Panc1 (cell line): ENCODE results near the gene GRK2. TPM values are rescaled to one million over a fixed set of nuclear protein-coding genes. Genes with fewer than 3 reads are reported as not detected.

Source experiments
- ATAC-seq: fragments of 200-7000 bp; cut with Tn5 transposase; 2 replicates; pipeline ENCODE4 v1.9.1; 2020; ENCODE audit warnings: mild to moderate bottlenecking, moderate library complexity
- BruUV-seq: library from RNA; stranded (reverse); fragments of 400-500 nt; replicated peaks from 2 replicates; lab custom pipeline; 2021; lab: Mats Ljungman, UMichigan
- CTCF ChIA-PET: fragments of 300-600 bp; sonication (Branson Sonifier 250); formaldehyde crosslinking; loops from one replicate; lab custom pipeline; 2022; ENCODE audit warnings: antibody characterized with exemption; lab: Charles Lee
- POLR2A ChIA-PET: fragments of 300-600 bp; sonication (Branson Sonifier 250); formaldehyde crosslinking; loops from one replicate; lab custom pipeline; 2022; ENCODE audit warnings: antibody characterized with exemption; lab: Charles Lee
- DNase-seq: peaks from one replicate; pipeline ENCODE4 v3.0.0-alpha.2; 2010; ENCODE audit warnings: low read depth, low spot score
- H3K27ac ChIP-seq: 2 replicates; pipeline ENCODE4 v1.5.1; 2011; ENCODE audit warnings: mild to moderate bottlenecking, low read length, inconsistent platforms
- H3K27me3 ChIP-seq: fragments of 200-500 bp; sonication (Bioruptor generic); 2 replicates; pipeline ENCODE4 v1.6.0; 2014; ENCODE audit warnings: low read length, inconsistent platforms; ENCODE audit not compliant: control insufficient read depth, insufficient read depth
- H3K36me3 ChIP-seq: fragments of 200-500 bp; sonication (Bioruptor generic); 2 replicates; pipeline ENCODE4 v1.5.1; 2014; ENCODE audit warnings: inconsistent platforms, mild to moderate bottlenecking, low read length, moderate library complexity; ENCODE audit not compliant: control insufficient read depth, insufficient read depth
- H3K4me1 ChIP-seq: 2 replicates; pipeline ENCODE4 v1.5.1; 2011; ENCODE audit warnings: inconsistent platforms, mild to moderate bottlenecking, low read length, moderate library complexity; ENCODE audit not compliant: control insufficient read depth, insufficient read depth
- H3K4me3 ChIP-seq, 2 experiments: 2 replicates each; pipeline ENCODE4 v1.5.1; 2011 to 2012; ENCODE audit warnings: low read depth in 2 of 2, low read length in 2 of 2, mild to moderate bottlenecking in 2 of 2, inconsistent platforms in 1 of 2, moderate library complexity in 1 of 2
- H3K9me3 ChIP-seq: fragments of 200-500 bp; sonication (Bioruptor generic); 2 replicates; pipeline ENCODE4 v1.5.1; 2014; ENCODE audit warnings: low read depth, mild to moderate bottlenecking, inconsistent platforms, low read length, moderate library complexity; ENCODE audit not compliant: control insufficient read depth, insufficient read depth
- POLR2AphosphoS5 ChIP-seq: IDR thresholded peaks from 2 replicates; pipeline ENCODE4 v1.6.1; 2012; ENCODE audit warnings: mild to moderate bottlenecking, low read depth, low read length, moderate library complexity
- SIN3A ChIP-seq: IDR thresholded peaks from 2 replicates; pipeline ENCODE4 v1.6.1; 2012; ENCODE audit warnings: low read depth, mild to moderate bottlenecking, low read length, moderate library complexity, borderline replicate concordance; ENCODE audit not compliant: insufficient read depth
- TCF7L2 ChIP-seq: IDR thresholded peaks from 2 replicates; pipeline ENCODE4 v1.6.1; 2011; ENCODE audit warnings: mild to moderate bottlenecking, low read depth, low read length, inconsistent platforms
- in situ Hi-C: cut with HindIII; loops from 2 replicates; pipeline ENCODE4 v1.10.0; 2016; ENCODE audit warnings: low sequenced_read_pairs, low pct_unique_long_range_greater_than_20kb
- intact Hi-C: fragments of 100-400 bp; cut with micrococcal nuclease; formaldehyde crosslinking; loops from one replicate; pipeline ENCODE4 v1.10.0; 2022; ENCODE audit not compliant: unreplicated experiment
- total RNA-seq: library from RNA; stranded (reverse); gene quantifications from one replicate; pipeline ENCODE4 v1.2.1, GENCODE V29; 2021; ENCODE audit not compliant: unreplicated experiment
- TF ChIP-seq, protein P1 (sequence below): fragments of 450-650 bp; IDR thresholded peaks from 2 replicates; pipeline ENCODE4 v1.5.1; 2017; ENCODE audit warnings: mild to moderate bottlenecking
- TF ChIP-seq, protein P2 (sequence below), 2 experiments: IDR thresholded peaks; 2 replicates each; pipeline ENCODE4 v1.6.1; 2011 to 2012; ENCODE audit warnings: low read depth in 2 of 2, control low read depth in 1 of 2, low read length in 1 of 2, mild to moderate bottlenecking in 1 of 2, moderate library complexity in 1 of 2; ENCODE audit not compliant: insufficient read depth in 1 of 2

Gene GRK2
- total RNA-seq, 1 experiment from 2014 or later, result 103 TPM

DNA sequence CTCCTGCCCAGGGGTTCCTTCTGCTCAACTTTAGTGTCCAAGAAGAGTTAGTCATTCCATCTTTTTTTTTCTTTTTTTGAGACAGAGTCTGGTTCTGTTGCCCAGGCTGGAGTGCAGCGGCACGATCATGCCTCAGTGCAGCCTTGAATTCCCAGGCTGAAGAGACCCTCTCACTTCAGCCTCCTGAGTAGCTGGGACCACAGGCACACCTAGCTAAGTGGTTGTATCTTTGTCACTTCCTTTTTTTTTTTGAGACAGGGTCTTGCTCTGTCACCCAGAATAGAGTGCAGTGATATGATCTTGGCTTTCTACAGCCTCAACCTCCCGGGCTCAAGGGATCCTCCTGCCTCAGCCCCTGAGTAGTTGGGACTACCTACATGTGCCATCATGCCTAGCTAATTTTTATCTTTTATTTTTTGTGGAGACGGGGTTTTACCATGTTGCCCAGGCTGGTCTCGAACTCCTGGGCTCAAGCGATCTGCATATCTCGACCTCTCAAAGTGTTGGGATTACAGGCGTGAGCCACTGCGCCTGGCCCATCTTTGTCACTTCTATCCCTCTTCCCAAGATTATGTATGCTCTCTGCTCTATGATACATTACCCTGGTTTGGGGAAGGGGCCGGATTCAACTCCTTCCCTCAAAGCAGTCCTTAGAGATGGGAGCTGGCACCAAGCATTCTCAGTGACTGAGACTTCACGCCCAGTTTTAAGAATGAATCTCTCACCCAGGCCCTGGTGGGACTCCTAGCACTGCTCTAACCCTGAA is 47.0 kb downstream of the GRK2 start:
- ChIA-PET POLR2A (no interaction called here), CTCF (interaction anchor here (0.6 kb wide), 1 partner anchor 47 kb away, joined by 5 read pairs; no protein-coding TSS in a partner anchor)
- peaks cover under 1% of the 10 kb centered on the region; the same call in 1 of the 2 replicates for H3K4me1 ChIP-seq
- no TSS peak for BruUV-seq
- in situ Hi-C loops, result no loop called here
- DNase-seq (no peak), ATAC-seq (no peak)
- H3K36me3 ChIP-seq, result no peaks in the 10 kb centered on the region
- H3K27ac ChIP-seq, result no peak overlapping the region
- intact Hi-C loops, result loop anchor here (10.0 kb wide), 1 partner anchor 219 kb away; no protein-coding TSS in a partner anchor
- H3K4me3 ChIP-seq, result no peak overlapping the region
- no peaks in the 10 kb centered on the region for H3K9me3 ChIP-seq
- H3K27me3 ChIP-seq, result no peaks in the 10 kb centered on the region
- TF ChIP-seq, protein P1, sequence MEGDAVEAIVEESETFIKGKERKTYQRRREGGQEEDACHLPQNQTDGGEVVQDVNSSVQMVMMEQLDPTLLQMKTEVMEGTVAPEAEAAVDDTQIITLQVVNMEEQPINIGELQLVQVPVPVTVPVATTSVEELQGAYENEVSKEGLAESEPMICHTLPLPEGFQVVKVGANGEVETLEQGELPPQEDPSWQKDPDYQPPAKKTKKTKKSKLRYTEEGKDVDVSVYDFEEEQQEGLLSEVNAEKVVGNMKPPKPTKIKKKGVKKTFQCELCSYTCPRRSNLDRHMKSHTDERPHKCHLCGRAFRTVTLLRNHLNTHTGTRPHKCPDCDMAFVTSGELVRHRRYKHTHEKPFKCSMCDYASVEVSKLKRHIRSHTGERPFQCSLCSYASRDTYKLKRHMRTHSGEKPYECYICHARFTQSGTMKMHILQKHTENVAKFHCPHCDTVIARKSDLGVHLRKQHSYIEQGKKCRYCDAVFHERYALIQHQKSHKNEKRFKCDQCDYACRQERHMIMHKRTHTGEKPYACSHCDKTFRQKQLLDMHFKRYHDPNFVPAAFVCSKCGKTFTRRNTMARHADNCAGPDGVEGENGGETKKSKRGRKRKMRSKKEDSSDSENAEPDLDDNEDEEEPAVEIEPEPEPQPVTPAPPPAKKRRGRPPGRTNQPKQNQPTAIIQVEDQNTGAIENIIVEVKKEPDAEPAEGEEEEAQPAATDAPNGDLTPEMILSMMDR, result no peak
- TF ChIP-seq, protein P2, sequence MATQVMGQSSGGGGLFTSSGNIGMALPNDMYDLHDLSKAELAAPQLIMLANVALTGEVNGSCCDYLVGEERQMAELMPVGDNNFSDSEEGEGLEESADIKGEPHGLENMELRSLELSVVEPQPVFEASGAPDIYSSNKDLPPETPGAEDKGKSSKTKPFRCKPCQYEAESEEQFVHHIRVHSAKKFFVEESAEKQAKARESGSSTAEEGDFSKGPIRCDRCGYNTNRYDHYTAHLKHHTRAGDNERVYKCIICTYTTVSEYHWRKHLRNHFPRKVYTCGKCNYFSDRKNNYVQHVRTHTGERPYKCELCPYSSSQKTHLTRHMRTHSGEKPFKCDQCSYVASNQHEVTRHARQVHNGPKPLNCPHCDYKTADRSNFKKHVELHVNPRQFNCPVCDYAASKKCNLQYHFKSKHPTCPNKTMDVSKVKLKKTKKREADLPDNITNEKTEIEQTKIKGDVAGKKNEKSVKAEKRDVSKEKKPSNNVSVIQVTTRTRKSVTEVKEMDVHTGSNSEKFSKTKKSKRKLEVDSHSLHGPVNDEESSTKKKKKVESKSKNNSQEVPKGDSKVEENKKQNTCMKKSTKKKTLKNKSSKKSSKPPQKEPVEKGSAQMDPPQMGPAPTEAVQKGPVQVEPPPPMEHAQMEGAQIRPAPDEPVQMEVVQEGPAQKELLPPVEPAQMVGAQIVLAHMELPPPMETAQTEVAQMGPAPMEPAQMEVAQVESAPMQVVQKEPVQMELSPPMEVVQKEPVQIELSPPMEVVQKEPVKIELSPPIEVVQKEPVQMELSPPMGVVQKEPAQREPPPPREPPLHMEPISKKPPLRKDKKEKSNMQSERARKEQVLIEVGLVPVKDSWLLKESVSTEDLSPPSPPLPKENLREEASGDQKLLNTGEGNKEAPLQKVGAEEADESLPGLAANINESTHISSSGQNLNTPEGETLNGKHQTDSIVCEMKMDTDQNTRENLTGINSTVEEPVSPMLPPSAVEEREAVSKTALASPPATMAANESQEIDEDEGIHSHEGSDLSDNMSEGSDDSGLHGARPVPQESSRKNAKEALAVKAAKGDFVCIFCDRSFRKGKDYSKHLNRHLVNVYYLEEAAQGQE (IDR thresholded peaks at IDR 0.05; ENCODE audit: insufficient read depth in 1 of 2, low read depth in 2 of 2, low read length in 1 of 2), result no peak
- TF ChIP-seq SIN3A (no peak), POLR2AphosphoS5 (no peak), TCF7L2 (no peak)

DNA sequence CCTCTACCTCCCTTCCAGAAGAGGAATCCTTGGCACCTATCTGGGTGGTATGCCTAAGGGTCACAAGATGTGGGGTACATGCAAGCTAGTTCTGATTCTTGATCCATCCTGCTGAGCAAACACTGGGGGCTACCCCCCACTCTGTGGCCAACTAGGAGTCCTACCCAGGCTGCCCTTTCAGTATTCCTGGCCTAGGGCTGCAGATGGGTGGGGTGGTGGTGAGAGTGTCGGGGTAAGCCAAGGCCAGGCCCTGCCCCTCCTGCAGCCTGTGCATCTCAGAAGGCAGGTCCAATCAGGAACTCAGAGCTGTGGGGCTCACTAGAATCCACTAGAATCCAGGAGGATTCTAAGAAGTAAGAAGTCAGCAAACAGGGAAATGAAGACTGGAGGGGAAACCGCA is 47.9 kb downstream of the GRK2 start:
- CTCF ChIA-PET, result interaction anchor here (0.5 kb wide), 1 partner anchor 68 kb away, joined by 4 read pairs; no protein-coding TSS in a partner anchor
- no TSS peak for BruUV-seq
- POLR2A ChIA-PET, result interaction anchor here (0.6 kb wide), 2 partner anchors 30 to 52 kb away, joined by 4 to 7 read pairs; no protein-coding TSS in a partner anchor

More for the DNA sequence above, 47.9 kb downstream of the GRK2 start:
- no peak overlapping the region for H3K4me3 ChIP-seq
- DNase-seq (no peak), ATAC-seq (no peak)
- no peaks in the 10 kb centered on the region for H3K36me3 ChIP-seq
- in situ Hi-C loops, result no loop called here
- H3K27ac ChIP-seq, result no peak overlapping the region
- TF ChIP-seq SIN3A (no peak), POLR2AphosphoS5 (no peak), TCF7L2 (no peak)
- TF ChIP-seq, protein P2 (IDR thresholded peaks at IDR 0.05; ENCODE audit: insufficient read depth in 1 of 2, low read depth in 2 of 2, low read length in 1 of 2), result no peak
- TF ChIP-seq, protein P1, result no peak
- no peaks in the 10 kb centered on the region for H3K27me3 ChIP-seq
- H3K9me3 ChIP-seq, result no peaks in the 10 kb centered on the region
- intact Hi-C loops, result loop anchor here (10.0 kb wide), 1 partner anchor 219 kb away; no protein-coding TSS in a partner anchor
- H3K4me1 ChIP-seq, result peaks cover 6% of the 10 kb centered on the region; the same call in 1 of the 2 replicates
